Neutrophil (primary cell): ENCODE data around the gene VWA8.

ENCODE experiments used
- H3K27ac ChIP-seq: fragments of 200-600 bp; sonication (generic); 2 replicates; pipeline ENCODE4 v1.5.1; 2016; ENCODE audit warnings: mild to moderate bottlenecking, moderate library complexity
- H3K27me3 ChIP-seq: fragments of 200-600 bp; sonication (generic); 2 replicates; pipeline ENCODE4 v1.6.0; 2016; ENCODE audit warnings: mild to moderate bottlenecking
- H3K36me3 ChIP-seq: fragments of 200-600 bp; sonication (generic); 2 replicates; pipeline ENCODE4 v1.5.1; 2017
- H3K4me1 ChIP-seq, 2 experiments: fragments of 200-600 bp in 1 of 2; sonication (generic) in 1 of 2; 1 replicate in 1 of 2; 2 replicates in 1 of 2; pipeline versions ENCODE4 v1.5.1 to v1.6.1; 2013 to 2016; ENCODE audit warnings: low read depth in 1 of 2, low read length in 1 of 2, mild to moderate bottlenecking in 1 of 2, moderate library complexity in 1 of 2; ENCODE audit not compliant: control insufficient read depth in 1 of 2, insufficient read depth in 1 of 2
- H3K4me3 ChIP-seq, 2 experiments: fragments of 200-600 bp in 1 of 2; sonication (generic) in 1 of 2; 1 replicate in 1 of 2; 2 replicates in 1 of 2; pipeline ENCODE4 v1.5.1; 2013 to 2016; ENCODE audit warnings: low read depth in 1 of 2, low read length in 1 of 2, mild to moderate bottlenecking in 1 of 2, moderate library complexity in 1 of 2
- H3K9me3 ChIP-seq: fragments of 200-600 bp; sonication (generic); 2 replicates; pipeline ENCODE4 v1.5.1; 2016
- CTCF ChIP-seq: fragments of 200-600 bp; sonication (generic); IDR thresholded peaks from 2 replicates; pipeline ENCODE4 v1.5.1; 2016; ENCODE audit warnings: antibody characterized with exemption

Gene VWA8

GRCh38 chr13:41597348-41598041, 363.4 kb downstream of the VWA8 start:
- no peaks in the 10 kb centered on the region for H3K4me1 ChIP-seq
- H3K4me3 ChIP-seq = no peak overlapping the region
- H3K27ac ChIP-seq = no peak overlapping the region
- H3K36me3 ChIP-seq = no peaks in the 10 kb centered on the region
- H3K9me3 ChIP-seq = no peaks in the 10 kb centered on the region
- no peaks in the 10 kb centered on the region for H3K27me3 ChIP-seq
- TF ChIP-seq CTCF = no peak

- TF ChIP-seq CTCF = no peak
- no peaks in the 10 kb centered on the region for H3K27me3 ChIP-seq
- H3K4me1 ChIP-seq = no peaks in the 10 kb centered on the region
- no peaks in the 10 kb centered on the region for H3K9me3 ChIP-seq
- no peak overlapping the region for H3K27ac ChIP-seq
- no peak overlapping the region for H3K4me3 ChIP-seq
- no peaks in the 10 kb centered on the region for H3K36me3 ChIP-seq
Observed at GRCh38 chr13:41596190-41596589, 364.7 kb downstream of the VWA8 start.

DNA sequence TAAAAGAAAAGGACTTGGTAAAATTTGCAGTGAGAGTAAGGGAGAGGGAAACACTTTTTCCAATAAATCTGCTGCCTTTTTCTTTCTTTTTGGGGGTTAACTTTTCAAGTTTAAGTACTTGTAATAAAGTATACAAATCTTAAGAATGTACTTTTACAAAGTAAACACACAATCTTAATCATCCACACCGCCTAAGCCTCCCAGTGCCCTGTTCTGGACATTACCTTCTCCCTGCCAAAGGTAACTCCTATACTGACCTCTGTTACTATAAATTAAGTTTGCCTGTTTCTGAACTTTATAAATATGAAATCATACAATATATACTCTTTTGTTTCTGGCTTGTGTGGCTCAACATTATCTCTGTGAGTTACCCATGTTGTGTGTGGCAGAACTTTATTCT, 365.6 kb downstream of the VWA8 start:
- Histone ChIP-seq H3K4me1 (no peaks in the 10 kb centered on the region), H3K4me3 (no peak overlapping the region), H3K27me3 (no peaks in the 10 kb centered on the region), H3K9me3 (no peaks in the 10 kb centered on the region), H3K36me3 (no peaks in the 10 kb centered on the region), H3K27ac (no peak overlapping the region)
- TF ChIP-seq CTCF = no peak

DNA sequence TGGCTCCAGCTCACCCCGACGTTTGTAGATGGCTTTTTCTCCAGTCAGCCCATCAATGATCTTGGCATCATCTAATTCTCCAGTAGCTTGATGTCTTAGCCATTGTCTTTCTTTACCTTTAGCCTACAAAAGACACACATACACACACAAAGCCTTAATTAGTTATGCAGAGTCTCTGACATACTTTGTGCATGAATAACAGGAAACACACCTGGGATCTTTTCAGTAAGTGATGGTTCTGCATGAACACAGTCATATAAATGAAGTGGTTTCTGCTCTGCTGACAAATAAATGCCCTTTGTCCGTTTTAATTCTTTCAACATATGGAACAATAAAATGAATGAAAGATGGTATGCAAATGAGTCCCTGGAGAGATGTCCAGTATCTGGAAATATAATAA, 370.3 kb downstream of the VWA8 start:
- H3K36me3 ChIP-seq = no peaks in the 10 kb centered on the region
- H3K4me3 ChIP-seq = no peak overlapping the region
- H3K9me3 ChIP-seq = no peaks in the 10 kb centered on the region
- no peaks in the 10 kb centered on the region for H3K4me1 ChIP-seq
- no peak for TF ChIP-seq CTCF
- H3K27ac ChIP-seq = no peak overlapping the region
- H3K27me3 ChIP-seq = no peaks in the 10 kb centered on the region

DNA sequence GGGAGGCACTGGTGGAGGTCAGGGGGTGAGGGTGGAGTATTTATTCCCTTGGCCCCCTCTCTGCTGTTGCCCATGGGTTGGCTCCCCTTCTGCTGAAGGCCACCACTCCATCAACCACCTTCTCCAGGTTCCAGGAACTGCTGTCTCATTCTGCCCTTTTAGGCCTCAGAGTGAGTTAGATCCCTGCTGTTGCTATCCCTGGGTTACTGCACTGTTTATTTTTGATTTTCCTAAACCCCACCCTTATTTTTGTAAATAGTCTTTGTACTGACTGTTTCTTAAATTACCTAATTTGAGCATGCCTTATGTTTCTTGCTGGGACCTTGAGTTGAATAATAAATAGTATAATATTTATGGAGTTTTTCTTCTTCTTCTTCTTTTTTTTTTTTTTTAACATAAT, 370.8 kb downstream of the VWA8 start:
- H3K4me1 ChIP-seq = peaks cover under 1 to 2% of the 10 kb centered on the region in 2 experiments
- H3K9me3 ChIP-seq = no peaks in the 10 kb centered on the region
- H3K27ac ChIP-seq = no peak overlapping the region
- TF ChIP-seq CTCF = no peak
- no peaks in the 10 kb centered on the region for H3K36me3 ChIP-seq
- H3K27me3 ChIP-seq = no peaks in the 10 kb centered on the region
- no peak overlapping the region for H3K4me3 ChIP-seq
